Activated CD4-positive, alpha-beta T cell treated with anti-CD3 and anti-CD28 coated beads, Interleukin-2, amount 50 U/mL, for 16 hours (primary cell): Measurements from ENCODE around the gene PDE5A.
"Not testable (repeated sequence)": the region's sequence is repeated elsewhere in the genome, so short reads cannot be mapped to it uniquely, and the experiment has no call there.

ENCODE experiments used
- DNase-seq: peaks from one replicate; pipeline ENCODE4 v3.0.0-alpha.2; 2020

Gene PDE5A

GRCh38 chr4:119628281-119629141, at the start of gene PDE5A:
Gene PDE5A (minus strand): TSS chr4:119628804. CDS start chr4:119628671, 133 bp downstream.
- DNase-seq, result peak; percentile 77

DNA sequence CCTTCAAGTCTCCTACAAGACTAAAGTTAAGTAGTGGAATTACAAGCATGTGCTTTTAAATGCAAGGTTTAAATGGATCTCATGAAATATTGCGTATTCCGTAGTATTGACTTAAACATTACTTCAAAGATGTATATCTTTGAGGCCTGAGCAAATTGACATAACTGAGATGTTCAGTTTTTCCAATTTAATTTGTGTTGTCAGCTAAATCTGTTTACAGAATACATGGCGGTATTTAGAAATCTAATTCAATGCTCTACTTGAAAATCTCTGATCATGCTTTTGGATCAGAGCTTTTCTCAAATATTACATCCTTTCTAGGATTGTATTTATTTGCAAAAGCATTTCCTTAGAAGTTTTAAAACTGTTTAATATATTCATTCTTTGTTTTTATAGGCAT, 47.5 kb upstream of the PDE5A start:
- no peak for DNase-seq

- DNase-seq, result no peak
Measured at GRCh38 chr4:119675391-119675790, 46.8 kb upstream of the PDE5A start.

DNA sequence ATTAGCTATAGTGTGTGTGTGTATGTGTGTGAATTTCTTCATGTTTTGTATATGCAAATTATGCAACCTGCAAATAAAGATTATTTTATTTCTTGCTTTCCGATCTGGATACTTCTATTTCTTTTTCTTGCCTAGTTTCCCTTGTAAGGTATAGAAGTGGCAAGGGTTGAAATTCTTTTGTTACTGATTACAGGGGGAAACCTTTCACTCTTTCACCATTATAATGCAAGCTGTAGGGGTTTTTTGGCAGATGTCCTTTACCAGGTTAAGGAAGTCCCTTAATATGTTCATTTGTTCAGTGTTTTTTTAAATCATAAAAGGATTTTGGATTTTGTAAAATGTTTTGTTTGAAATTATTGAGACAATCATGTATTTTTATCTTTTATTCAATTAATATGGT, 44.3 kb upstream of the PDE5A start:
- DNase-seq, result no peak

GRCh38 chr4:119672086-119672485, 43.5 kb upstream of the PDE5A start:
- DNase-seq, result no peak

DNA sequence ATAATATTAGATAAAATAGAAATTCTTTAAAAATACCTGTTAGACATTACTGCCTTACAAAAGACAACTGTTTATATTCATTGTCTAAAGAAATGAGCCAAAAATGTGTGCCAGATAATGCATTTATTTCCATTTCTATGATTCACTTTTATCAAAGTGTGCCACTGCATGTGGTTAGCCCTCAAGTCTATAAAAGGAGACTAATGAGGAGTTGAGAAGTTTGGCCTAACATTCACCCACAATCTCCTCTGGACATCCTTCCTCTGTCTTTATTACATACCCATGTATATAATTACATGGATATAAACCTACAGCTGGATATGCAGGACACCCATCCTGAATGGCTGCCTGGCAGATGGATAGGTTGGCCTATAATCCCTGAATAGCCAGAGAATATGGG, 42.6 kb upstream of the PDE5A start:
- DNase-seq, result no peak

DNA sequence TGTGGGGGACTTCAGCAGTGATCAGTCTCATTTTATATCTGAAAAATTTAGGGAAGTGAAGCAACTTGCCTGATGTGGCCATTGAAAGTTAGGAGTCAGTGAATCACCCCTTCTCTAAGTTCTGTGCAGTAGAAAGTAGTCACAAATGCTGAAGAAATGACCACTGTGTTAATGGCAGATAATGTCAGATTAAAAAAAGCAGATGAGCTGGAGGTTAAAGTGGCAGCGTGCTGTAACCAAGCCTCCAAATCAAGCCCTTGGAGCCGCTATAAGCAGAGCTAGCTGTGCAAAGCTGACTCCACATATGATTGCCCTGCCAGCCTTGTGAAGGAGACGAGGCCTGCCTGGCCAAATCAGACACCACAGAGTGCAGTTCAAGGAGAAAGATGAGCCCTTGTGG, 39.2 kb upstream of the PDE5A start:
- DNase-seq, result no peak

DNA sequence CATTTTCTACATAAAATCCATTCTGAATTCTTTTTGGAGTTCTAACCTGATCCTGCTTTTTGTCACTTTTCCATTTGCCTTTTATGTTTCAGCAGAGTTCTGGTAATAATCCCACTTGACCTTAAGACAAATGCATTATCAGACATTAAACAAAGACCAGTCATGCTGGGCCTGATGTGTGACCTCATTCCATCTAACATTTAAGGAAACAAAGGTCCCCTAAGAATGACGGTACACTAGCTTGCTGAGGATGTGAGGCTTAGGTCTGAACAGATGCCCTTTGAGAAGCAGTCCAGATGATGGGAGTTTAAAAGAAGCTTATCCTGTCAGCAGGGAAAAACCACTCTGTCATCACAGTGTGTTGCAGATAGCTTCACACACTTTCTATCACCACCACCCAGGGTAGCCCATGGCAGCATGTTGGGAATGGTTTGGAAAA, 38.1 kb upstream of the PDE5A start:
- DNase-seq, result no peak

GRCh38 chr4:119665752-119666151, 37.1 kb upstream of the PDE5A start:
- DNase-seq, result no peak

- no peak for DNase-seq
Measured at GRCh38 chr4:119664168-119664907, 35.7 kb upstream of the PDE5A start.

DNA sequence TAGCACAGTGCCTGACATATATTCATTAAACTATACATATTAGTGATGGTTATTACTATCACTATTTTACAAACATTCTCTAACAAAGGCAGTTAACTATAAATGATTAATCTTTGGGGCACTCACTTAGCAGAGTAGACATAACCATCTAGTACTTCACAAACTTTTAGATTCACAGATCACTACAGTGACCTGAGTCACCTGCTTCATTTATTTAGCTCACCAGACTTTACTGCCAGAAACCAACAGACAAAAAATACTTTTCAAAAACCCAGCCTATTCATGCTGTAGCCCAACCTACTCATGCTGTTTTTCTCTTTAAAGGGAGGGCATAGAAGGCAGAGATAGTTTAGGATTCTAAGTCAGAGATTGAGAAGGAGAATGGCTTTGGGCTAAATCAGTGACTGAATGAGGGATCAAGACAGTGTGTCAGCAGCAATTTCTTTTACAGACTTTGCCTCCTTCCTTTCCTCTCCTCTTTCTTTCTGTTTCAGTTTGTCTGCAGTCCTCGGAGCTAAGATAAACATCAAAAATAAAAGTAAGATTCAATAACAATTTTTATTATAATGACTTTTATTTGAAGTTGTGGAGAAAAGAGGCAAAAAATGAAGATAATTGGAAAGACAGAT, 34.7 kb upstream of the PDE5A start:
- DNase-seq, result no peak

GRCh38 chr4:119662612-119663011, 34.0 kb upstream of the PDE5A start:
- DNase-seq, result not testable (repeated sequence)

DNA sequence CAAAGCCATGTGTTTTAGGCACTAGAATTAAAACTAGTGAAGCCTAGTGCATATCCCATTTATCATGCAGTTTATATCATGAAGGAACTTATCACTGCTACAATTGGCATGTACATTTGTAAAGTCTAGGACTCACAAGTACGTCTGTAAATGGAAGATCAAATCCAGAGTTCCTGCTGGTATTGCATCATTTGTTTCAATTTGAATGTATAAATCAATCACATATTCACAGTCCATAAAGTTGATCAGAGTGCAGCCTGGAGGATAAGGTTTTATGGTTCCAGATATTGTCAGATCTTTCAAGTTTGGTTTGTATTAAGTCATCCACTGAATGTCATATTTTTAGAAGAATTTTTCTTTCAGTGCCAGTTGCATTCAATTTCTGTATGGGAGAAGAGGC, 32.6 kb upstream of the PDE5A start:
- DNase-seq, result no peak

- DNase-seq, result no peak
Measured at GRCh38 chr4:119659576-119659975, 31.0 kb upstream of the PDE5A start.

DNA sequence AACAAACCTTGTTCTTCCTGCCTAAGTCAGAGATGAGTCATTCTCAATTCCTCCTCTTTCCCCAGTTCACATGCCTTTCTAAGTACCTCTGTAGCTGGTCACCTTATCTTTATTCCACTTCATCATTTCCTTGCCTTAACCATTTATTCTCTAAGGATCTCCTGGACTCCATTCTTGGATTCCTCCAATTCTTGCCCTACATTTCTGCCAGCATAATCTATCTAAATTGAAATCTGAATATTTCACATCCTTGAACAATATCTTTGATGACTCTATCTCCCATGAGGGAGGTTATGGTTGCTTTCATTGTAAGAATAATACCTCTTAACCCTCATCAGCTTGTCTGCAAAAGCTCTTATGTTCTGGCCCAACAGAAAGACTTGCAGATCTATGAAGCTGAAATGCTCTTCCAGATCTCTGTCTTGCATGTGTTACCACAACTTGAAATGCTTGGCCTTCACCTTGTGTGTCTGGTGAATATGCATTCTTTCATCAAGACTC, 28.6 kb upstream of the PDE5A start:
- DNase-seq, result no peak

DNA sequence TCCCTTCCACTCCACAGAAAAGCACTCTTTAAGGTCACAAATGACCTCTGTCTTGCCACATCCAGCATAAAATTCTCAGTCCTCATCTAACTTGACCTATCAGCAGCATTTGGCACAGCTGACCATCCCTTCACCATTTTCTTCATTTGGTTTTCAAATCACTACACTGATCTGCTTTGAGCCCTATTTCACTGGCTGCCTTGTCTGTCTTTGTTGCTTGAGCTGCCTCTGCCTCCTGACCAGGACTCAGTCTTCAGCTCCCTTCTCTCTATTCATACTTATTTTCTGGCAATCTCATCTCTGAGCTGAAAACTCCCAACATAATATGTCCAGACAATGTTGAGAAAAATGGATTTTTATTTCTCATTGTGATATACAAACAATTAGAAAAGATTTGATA, 27.7 kb upstream of the PDE5A start:
- no peak for DNase-seq

DNA sequence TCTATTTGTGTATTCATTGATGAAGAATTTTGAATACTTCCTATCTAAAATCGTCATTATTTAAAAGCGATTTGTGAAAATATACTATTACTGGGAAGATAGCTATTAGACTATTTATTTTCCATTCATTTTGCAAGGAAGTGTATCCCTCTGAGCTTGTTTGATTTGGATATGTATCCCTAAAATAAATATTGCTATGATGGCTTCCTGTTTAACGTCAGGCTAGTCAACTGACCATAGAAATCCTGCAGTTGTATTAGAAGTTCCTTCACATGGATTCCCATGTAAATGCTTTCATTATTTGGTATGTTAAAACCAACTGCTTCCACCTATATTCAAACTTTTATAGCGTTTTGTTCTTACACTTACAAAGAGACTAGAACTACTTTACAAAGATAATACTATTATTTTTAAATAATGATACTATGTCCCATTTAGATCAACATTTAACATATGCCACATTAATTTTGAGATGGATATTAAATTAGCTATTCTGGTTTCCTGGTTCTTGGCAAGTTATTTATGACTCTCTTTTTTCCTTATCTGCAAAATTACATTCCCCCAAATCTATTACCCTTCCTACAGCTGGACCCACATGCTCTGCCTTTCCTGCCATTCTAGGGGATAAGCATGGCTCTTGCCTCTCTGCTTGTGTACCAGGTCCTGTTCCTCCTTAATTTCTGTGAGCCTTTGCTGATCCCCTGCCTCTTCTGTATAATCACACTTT, 26.7 kb upstream of the PDE5A start:
- no peak for DNase-seq

DNA sequence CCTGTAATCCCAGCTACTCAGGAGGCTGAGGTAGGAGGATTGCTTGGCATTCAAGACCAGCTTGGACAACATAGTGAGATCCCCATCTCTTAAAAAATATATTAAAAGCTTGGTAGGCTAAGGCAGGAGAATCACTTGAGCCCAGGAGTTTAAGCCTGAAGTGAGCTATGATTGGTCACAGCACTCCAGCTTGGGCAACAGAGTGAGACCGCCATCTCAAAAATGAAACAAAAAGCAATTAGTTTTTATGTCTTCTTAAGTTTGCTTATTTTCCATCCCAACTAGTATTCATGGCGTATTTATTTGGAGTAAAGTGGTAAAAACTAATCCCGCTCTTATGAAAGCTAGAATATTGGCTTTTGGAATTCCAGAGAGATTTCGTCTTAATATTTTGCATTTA, 25.4 kb upstream of the PDE5A start:
- DNase-seq, result no peak

GRCh38 chr4:119652998-119653397, 24.4 kb upstream of the PDE5A start:
- DNase-seq, result no peak

- DNase-seq, result no peak
Measured at GRCh38 chr4:119648398-119648797, 19.8 kb upstream of the PDE5A start.

DNA sequence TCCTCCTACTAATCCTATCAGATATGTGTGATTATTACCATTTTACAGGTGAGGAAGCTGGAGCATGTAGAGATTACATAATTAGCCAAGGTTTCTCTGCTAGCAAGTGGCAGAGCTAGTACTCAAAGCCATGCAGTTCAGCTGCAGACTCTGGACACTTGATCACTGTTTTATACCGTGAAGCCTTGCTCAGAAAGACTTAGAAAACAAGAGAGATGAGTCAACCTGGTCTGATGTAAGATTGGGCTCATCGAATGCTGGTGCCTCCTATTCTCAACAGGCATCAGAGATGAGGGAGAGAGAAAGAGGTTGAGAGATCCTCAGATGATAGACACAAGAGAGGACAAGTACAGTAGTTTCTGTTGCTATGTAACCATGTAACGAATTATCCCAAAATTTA, 19.0 kb upstream of the PDE5A start:
- no peak for DNase-seq

GRCh38 chr4:119646347-119647071, 17.9 kb upstream of the PDE5A start:
- DNase-seq, result no peak
